SU-DHL-6 (cell line): ENCODE results near the gene KRT14.

Source experiments
- H2AFZ ChIP-seq: fragments of 200-600 bp; sonication (generic); 2 replicates; pipeline ENCODE4 v1.6.1; 2014; ENCODE audit warnings: low read depth, mild to moderate bottlenecking, moderate library complexity, mixed read lengths, antibody characterized with exemption, low read length; ENCODE audit not compliant: severe bottlenecking
- H3F3A ChIP-seq: fragments of 200-600 bp; shearing (Covaris generic); 2 replicates; pipeline ENCODE4 v1.6.0; 2016; ENCODE audit warnings: antibody characterized with exemption, mild to moderate bottlenecking; ENCODE audit not compliant: insufficient read depth
- H3K27ac ChIP-seq: fragments of 200-600 bp; sonication (generic); 2 replicates; pipeline ENCODE4 v1.5.1; 2016; ENCODE audit warnings: low read depth, mild to moderate bottlenecking, low read length, moderate library complexity, mixed read lengths
- H3K27me3 ChIP-seq: fragments of 200-600 bp; sonication (generic), shearing (Covaris generic); 2 replicates; pipeline ENCODE4 v1.6.0; 2014; ENCODE audit warnings: mild to moderate bottlenecking, low read length
- H3K36me3 ChIP-seq: fragments of 200-600 bp; sonication (generic); 2 replicates; pipeline ENCODE4 v1.6.1; 2014; ENCODE audit warnings: mild to moderate bottlenecking, low read length, mixed read lengths
- H3K4me2 ChIP-seq: fragments of 300-600, 200-600 bp; shearing (Covaris generic), sonication (generic); 2 replicates; pipeline ENCODE4 v1.6.0; 2014; ENCODE audit warnings: low read length, low read depth, mild to moderate bottlenecking; ENCODE audit not compliant: poor library complexity, severe bottlenecking
- H3K4me3 ChIP-seq: fragments of 200-600 bp; sonication (generic); 2 replicates; pipeline ENCODE4 v1.5.1; 2014; ENCODE audit warnings: antibody characterized with exemption, low read length, mild to moderate bottlenecking, mixed read lengths; ENCODE audit not compliant: insufficient read depth, poor library complexity, severe bottlenecking
- H3K79me2 ChIP-seq: fragments of 200-600 bp; sonication (generic); 2 replicates; pipeline ENCODE4 v1.6.1; 2014; ENCODE audit warnings: mild to moderate bottlenecking, low read length, moderate library complexity; ENCODE audit not compliant: insufficient read depth
- H3K9ac ChIP-seq: fragments of 200-600 bp; sonication (generic); 2 replicates; pipeline ENCODE4 v1.7.0; 2014; ENCODE audit warnings: mild to moderate bottlenecking, low read length
- H3K9me2 ChIP-seq: fragments of 200-600 bp; sonication (generic); replicated peaks from 2 replicates; pipeline ENCODE4 v1.6.1; 2014; ENCODE audit warnings: low read length; ENCODE audit not compliant: insufficient read depth
- H3K9me3 ChIP-seq: fragments of 200-600 bp; sonication (generic); 2 replicates; pipeline ENCODE4 v1.6.1; 2014; ENCODE audit warnings: low read length, mixed read lengths; ENCODE audit not compliant: insufficient read depth
- H4K20me1 ChIP-seq: fragments of 200-600 bp; sonication (generic); 2 replicates; pipeline ENCODE4 v1.6.1; 2014; ENCODE audit warnings: low read depth, mild to moderate bottlenecking, antibody characterized with exemption, low read length, moderate library complexity, mixed read lengths
- CTCF ChIP-seq: fragments of 200-600 bp; sonication (generic); IDR thresholded peaks from one replicate; pipeline ENCODE4 v1.5.1; 2017; ENCODE audit warnings: antibody characterized with exemption, mild to moderate bottlenecking, low read length, moderate library complexity; ENCODE audit not compliant: insufficient read depth, poor library complexity, severe bottlenecking
- EZH2phosphoT487 ChIP-seq: fragments of 200-600 bp; sonication (generic), shearing (Covaris generic); conservative IDR thresholded peaks from 2 replicates; pipeline ENCODE4 v1.6.1; 2018; ENCODE audit warnings: mild to moderate bottlenecking, antibody characterized with exemption, low read length, moderate library complexity, mixed read lengths

KRT14 gene

GRCh38 chr17:41600318-41600717 lies 13.6 kb upstream of the KRT14 start:
- Histone ChIP-seq H2AFZ (no peak overlapping the region), H3K9ac (no peak overlapping the region), H3K9me3 (no peaks in the 10 kb centered on the region), H3K4me3 (no peak overlapping the region), H3F3A (no peaks in the 10 kb centered on the region), H3K27ac (no peak overlapping the region), H3K4me2 (no peak overlapping the region), H3K36me3 (no peaks in the 10 kb centered on the region), H4K20me1 (no peaks in the 10 kb centered on the region), H3K79me2 (no peaks in the 10 kb centered on the region), H3K27me3 (no peaks in the 10 kb centered on the region), H3K9me2 (no peaks in the 10 kb centered on the region)
- TF ChIP-seq EZH2phosphoT487 (no peak), CTCF (no peak)

- Histone ChIP-seq H3K9me3 (no peaks in the 10 kb centered on the region), H3K9me2 (no peaks in the 10 kb centered on the region), H4K20me1 (no peaks in the 10 kb centered on the region), H3K36me3 (no peaks in the 10 kb centered on the region), H3K27ac (no peak overlapping the region), H3K9ac (no peak overlapping the region), H3K27me3 (no peaks in the 10 kb centered on the region), H3K79me2 (no peaks in the 10 kb centered on the region), H3K4me3 (no peak overlapping the region), H3F3A (no peaks in the 10 kb centered on the region), H3K4me2 (no peak overlapping the region), H2AFZ (no peak overlapping the region)
- TF ChIP-seq CTCF (no peak), EZH2phosphoT487 (no peak)
Observed at GRCh38 chr17:41599680-41600079, 13.0 kb upstream of the KRT14 start.

DNA sequence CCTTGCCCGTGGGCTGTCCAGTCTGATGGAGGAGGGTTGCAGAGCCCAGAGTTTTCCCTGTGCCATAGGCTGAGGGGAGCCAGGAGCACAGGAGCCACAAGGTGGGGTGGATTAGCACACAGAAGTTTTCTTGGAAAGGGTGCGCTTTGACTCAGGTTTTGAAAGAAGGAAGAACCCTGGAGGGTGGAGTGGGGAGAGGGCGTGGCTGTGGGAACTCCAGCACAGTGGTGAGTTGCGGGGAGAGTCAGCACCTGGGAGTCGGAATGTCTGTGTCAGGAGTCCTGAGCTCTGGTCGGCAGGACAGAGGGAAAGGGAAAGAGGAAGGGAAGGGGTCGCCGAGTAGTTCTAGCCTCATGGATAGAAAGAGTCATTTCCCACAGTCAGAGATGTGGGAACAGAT lies 8.9 kb upstream of the KRT14 start:
- no peak for TF ChIP-seq EZH2phosphoT487
- no peak for TF ChIP-seq CTCF
- Histone ChIP-seq H3K9ac (no peak overlapping the region), H3K27ac (no peak overlapping the region), H3K9me3 (no peaks in the 10 kb centered on the region), H3K9me2 (no peaks in the 10 kb centered on the region), H3K36me3 (no peaks in the 10 kb centered on the region), H2AFZ (no peak overlapping the region), H3K4me2 (no peak overlapping the region), H3K79me2 (no peaks in the 10 kb centered on the region), H3F3A (no peaks in the 10 kb centered on the region), H3K27me3 (no peaks in the 10 kb centered on the region), H3K4me3 (no peak overlapping the region), H4K20me1 (no peaks in the 10 kb centered on the region)
